B cell (primary cell): ENCODE results near the gene N4BP2L1. TPM values are rescaled to one million over a fixed set of nuclear protein-coding genes. Genes with fewer than 3 reads are reported as not detected.
"Not testable (repeated sequence)": the region's sequence is repeated elsewhere in the genome, so short reads cannot be mapped to it uniquely, and the experiment has no call there.

ENCODE experiments used
- ATAC-seq: fragments of 200-7000 bp; cut with Tn5 transposase; one replicate; pipeline ENCODE4 v1.10.0; 2021; ENCODE audit warnings: low read depth, mild to moderate bottlenecking, moderate number of reproducible peaks, moderate library complexity
- CTCF ChIA-PET: fragments of 350-600 bp; sonication (Branson Sonifier 250); formaldehyde crosslinking; loops from one replicate; lab custom pipeline; 2021; ENCODE audit warnings: antibody characterized with exemption, inconsistent platforms; lab: Charles Lee
- POLR2A ChIA-PET: fragments of 350-600 bp; sonication (Branson Sonifier 250); formaldehyde crosslinking; loops from one replicate; lab custom pipeline; 2021; ENCODE audit warnings: antibody characterized with exemption; lab: Charles Lee
- DNase-seq: peaks from one replicate; pipeline ENCODE4 v3.0.0; 2013
- H2AFZ ChIP-seq: 2 replicates; pipeline ENCODE4 v1.6.1; 2012; ENCODE audit warnings: mild to moderate bottlenecking, low read depth, low read length; ENCODE audit not compliant: insufficient read depth, poor library complexity, severe bottlenecking
- H3K27ac ChIP-seq, 2 donors: 1 replicate in 1 of 2; 2 replicates in 1 of 2; pipeline ENCODE4 v1.5.1; 2012 to 2013; ENCODE audit warnings: low read length in 2 of 2, mild to moderate bottlenecking in 2 of 2, moderate library complexity in 1 of 2
- H3K27me3 ChIP-seq, 4 experiments: fragments of 200-600 bp in 1 of 4; sonication (generic) in 1 of 4; replicated peaks in 1 of 4; 1 replicate in 2 of 4; 2 replicates in 2 of 4; pipeline versions ENCODE4 v1.6.1 to v1.7.0; 2013 to 2016; ENCODE audit warnings: low read length in 3 of 4, mild to moderate bottlenecking in 2 of 4, mixed read lengths in 1 of 4, moderate library complexity in 1 of 4; ENCODE audit not compliant: insufficient read depth in 4 of 4, control insufficient read depth in 3 of 4; ENCODE audit errors: control extremely low read depth in 1 of 4
- H3K36me3 ChIP-seq, 2 experiments: replicated peaks in 1 of 2; 1 replicate in 1 of 2; 2 replicates in 1 of 2; pipeline versions ENCODE4 v1.6.1 to v1.7.1; 2013; ENCODE audit warnings: low read length in 1 of 2; ENCODE audit not compliant: insufficient read depth in 2 of 2, control insufficient read depth in 1 of 2; ENCODE audit errors: control extremely low read depth in 1 of 2, extremely low read depth in 1 of 2
- H3K4me1 ChIP-seq, 2 donors: fragments of 200-600 bp in 1 of 2; sonication (generic) in 1 of 2; 1 replicate in 1 of 2; 2 replicates in 1 of 2; pipeline versions ENCODE4 v1.5.1 to v1.6.1; 2013 to 2017; ENCODE audit warnings: low read length in 2 of 2; ENCODE audit not compliant: control insufficient read depth in 2 of 2, insufficient read depth in 2 of 2
- H3K4me2 ChIP-seq: replicated peaks from 2 replicates; pipeline ENCODE3; 2012; ENCODE audit warnings: mild to moderate bottlenecking, low read depth, low read length; ENCODE audit not compliant: poor library complexity, severe bottlenecking
- H3K4me3 ChIP-seq, 5 experiments: fragments of 200-600 bp in 1 of 5; sonication (generic) in 1 of 5; 1 replicate in 3 of 5; 2 replicates in 2 of 5; pipeline versions ENCODE4 v1.5.1 to v1.7.0; 2011 to 2016; ENCODE audit warnings: low read length in 4 of 5, mild to moderate bottlenecking in 4 of 5, low read depth in 2 of 5, control low read depth in 1 of 5, moderate library complexity in 1 of 5; ENCODE audit not compliant: insufficient read depth in 1 of 5; ENCODE audit errors: control extremely low read depth in 1 of 5, extremely low read depth in 1 of 5
- H3K79me2 ChIP-seq: fragments of 200-600 bp; sonication (generic); one replicate; pipeline ENCODE4 v1.6.0; 2016; ENCODE audit warnings: low read length; ENCODE audit not compliant: control insufficient read depth, insufficient read depth
- H3K9ac ChIP-seq: fragments of 200-600 bp; sonication (generic); 2 replicates; pipeline ENCODE4 v1.6.1; 2017; ENCODE audit warnings: mild to moderate bottlenecking, low read length, moderate library complexity
- H3K9me3 ChIP-seq, 3 donors: one replicate each; pipeline versions ENCODE4 v1.6.1 to v1.7.1; 2013; ENCODE audit warnings: low read length in 2 of 3; ENCODE audit not compliant: control insufficient read depth in 2 of 3, insufficient read depth in 1 of 3; ENCODE audit errors: control extremely low read depth in 1 of 3
- H4K20me1 ChIP-seq: 2 replicates; pipeline ENCODE4 v1.6.0; 2012; ENCODE audit warnings: mild to moderate bottlenecking, low read length; ENCODE audit not compliant: insufficient read depth, control insufficient read depth, poor library complexity, severe bottlenecking
- H3K27ac Mint-ChIP-seq: one replicate; pipeline ENCODE4 v1.8.0; 2021; ENCODE audit warnings: mixed read lengths
- H3K27me3 Mint-ChIP-seq: one replicate; pipeline ENCODE4 v1.8.0; 2021; ENCODE audit warnings: mixed read lengths
- H3K4me1 Mint-ChIP-seq: one replicate; pipeline ENCODE4 v1.8.0; 2021; ENCODE audit warnings: mixed read lengths
- H3K4me3 Mint-ChIP-seq: one replicate; pipeline ENCODE4 v1.8.0; 2021; ENCODE audit warnings: mixed read lengths
- H3K9me3 Mint-ChIP-seq: one replicate; pipeline ENCODE4 v1.8.0; 2022; ENCODE audit warnings: mixed read lengths; ENCODE audit not compliant: insufficient read depth
- EZH2 ChIP-seq: IDR thresholded peaks from 2 replicates; pipeline ENCODE4 v1.6.1; 2012; ENCODE audit warnings: borderline replicate concordance, low read depth, mild to moderate bottlenecking, moderate library complexity, low read length; ENCODE audit not compliant: insufficient read depth, poor library complexity, severe bottlenecking
- WGBS: methylation state at CpG from one replicate; pipeline ENCODE4 v1.1.5; 2013; ENCODE audit warnings: missing lambda C conversion rate; ENCODE audit not compliant: insufficient coverage; 5-methylcytosine and 5-hydroxymethylcytosine counted together
- intact Hi-C: fragments of 100-400 bp; cut with micrococcal nuclease; formaldehyde crosslinking; loops from one replicate; pipeline ENCODE4 v1.10.0; 2022
- polyA plus RNA-seq: library from polyadenylated mRNA; depleted of rRNA; stranded (reverse); fragments of >200 nt; gene quantifications from 2 replicates; pipeline ENCODE4 v1.2.3, GENCODE V29; 2012
- small RNA-seq: library from RNA; depleted of rRNA; stranded (forward); fragments of <200 nt; gene quantifications from one replicate; pipeline ENCODE3, GENCODE V24; 2012; ENCODE audit warnings: low replicate concordance, low read depth; ENCODE audit not compliant: insufficient read length
- total RNA-seq, 2 donors: library from RNA; stranded (reverse); fragments of 120-200 nt in 1 of 2; gene quantifications; 1 replicate in 1 of 2; 2 replicates in 1 of 2; pipeline versions ENCODE4 v1.2.3 to v1.2.4, GENCODE V29; 2013 to 2022
- TF ChIP-seq, protein P1 (sequence below): fragments of 200-600 bp; IDR thresholded peaks from one replicate; pipeline ENCODE4 v1.8.0; 2022; ENCODE audit warnings: antibody characterized with exemption, mild to moderate bottlenecking

The N4BP2L1 gene
- total and polyA plus RNA-seq, 2 donors (not counting 1 experiment from before 2014, with no cell fraction given): 50.9 to 52.8 TPM

- Histone ChIP-seq H3K4me1 (no peaks in the 10 kb centered on the region), H2AFZ (no peak overlapping the region), H3K4me2 (no peak overlapping the region), H3K4me3 (no peak overlapping the region), H3K36me3 (peaks cover 0 to 4% of the 10 kb centered on the region in 2 experiments), H3K27me3 (no peaks in the 10 kb centered on the region), H4K20me1 (no peaks in the 10 kb centered on the region), H3K27ac (no peak overlapping the region), H3K79me2 (no peaks in the 10 kb centered on the region), H3K9ac (no peak overlapping the region), H3K9me3 (no peaks in the 10 kb centered on the region)
- no peak for ATAC-seq
- TF ChIP-seq EZH2: no peak
- TF ChIP-seq, protein P1, sequence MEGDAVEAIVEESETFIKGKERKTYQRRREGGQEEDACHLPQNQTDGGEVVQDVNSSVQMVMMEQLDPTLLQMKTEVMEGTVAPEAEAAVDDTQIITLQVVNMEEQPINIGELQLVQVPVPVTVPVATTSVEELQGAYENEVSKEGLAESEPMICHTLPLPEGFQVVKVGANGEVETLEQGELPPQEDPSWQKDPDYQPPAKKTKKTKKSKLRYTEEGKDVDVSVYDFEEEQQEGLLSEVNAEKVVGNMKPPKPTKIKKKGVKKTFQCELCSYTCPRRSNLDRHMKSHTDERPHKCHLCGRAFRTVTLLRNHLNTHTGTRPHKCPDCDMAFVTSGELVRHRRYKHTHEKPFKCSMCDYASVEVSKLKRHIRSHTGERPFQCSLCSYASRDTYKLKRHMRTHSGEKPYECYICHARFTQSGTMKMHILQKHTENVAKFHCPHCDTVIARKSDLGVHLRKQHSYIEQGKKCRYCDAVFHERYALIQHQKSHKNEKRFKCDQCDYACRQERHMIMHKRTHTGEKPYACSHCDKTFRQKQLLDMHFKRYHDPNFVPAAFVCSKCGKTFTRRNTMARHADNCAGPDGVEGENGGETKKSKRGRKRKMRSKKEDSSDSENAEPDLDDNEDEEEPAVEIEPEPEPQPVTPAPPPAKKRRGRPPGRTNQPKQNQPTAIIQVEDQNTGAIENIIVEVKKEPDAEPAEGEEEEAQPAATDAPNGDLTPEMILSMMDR: no peak
- Mint-ChIP-seq H3K27me3 (no peaks in the 10 kb centered on the region), H3K4me3 (no peak overlapping the region), H3K9me3 (no peaks in the 10 kb centered on the region), H3K4me1 (no peaks in the 10 kb centered on the region), H3K27ac (no peak overlapping the region)
- ChIA-PET POLR2A (interaction anchor here (0.6 kb wide), 1 partner anchor 58 kb away, joined by 3 read pairs; no protein-coding TSS in a partner anchor), CTCF (no interaction called here)
- intact Hi-C loops: no loop called here
- DNase-seq: peak; percentile 8
- WGBS: 100% methylated on average over 1 of the region's 1 CpG
Observed at GRCh38 chr13:32354040-32354439, 73.9 kb downstream of the N4BP2L1 start.

GRCh38 chr13:32350839-32351441 lies 77.0 kb downstream of the N4BP2L1 start:
- H3K27ac ChIP-seq, CTCF ChIA-PET, H3K4me2 ChIP-seq, H3K27ac Mint-ChIP-seq, H3K9ac ChIP-seq, intact Hi-C loops, H2AFZ ChIP-seq, ATAC-seq, H3K79me2 ChIP-seq, H3K9me3 ChIP-seq, H3K9me3 Mint-ChIP-seq, H4K20me1 ChIP-seq, H3K36me3 ChIP-seq, H3K4me3 ChIP-seq, POLR2A ChIA-PET, H3K4me1 ChIP-seq, H3K27me3 ChIP-seq, DNase-seq, H3K27me3 Mint-ChIP-seq, H3K4me1 Mint-ChIP-seq, H3K4me3 Mint-ChIP-seq: not testable (repeated sequence)
- WGBS: 85% methylated on average over 15 of the region's 15 CpGs

Small RNA genes within 50 kb of the gene (small RNA-seq; reads per million reads assigned to genes)
- gene RF00190: not detected

Other genes with a start within 250 kb of the N4BP2L1 start
- gene ZAR1L, start 112.8 kb downstream of the N4BP2L1 start, total RNA-seq: not detected in 2 replicates
- gene ZAR1L, start 112.8 kb downstream of the N4BP2L1 start, polyA plus RNA-seq: 0.32 TPM in 1 of 2 replicates, not detected in the other
- gene BRCA2, start 112.6 kb downstream of the N4BP2L1 start, total RNA-seq: 6.0 and 7.5 TPM in 2 replicates
- 1.2 and 1.7 TPM in 2 replicates for gene BRCA2, start 112.6 kb downstream of the N4BP2L1 start, polyA plus RNA-seq
- 239 and 259 TPM in 2 replicates for gene N4BP2L2, start 110.7 kb upstream of the N4BP2L1 start, total RNA-seq
- gene N4BP2L2, start 110.7 kb upstream of the N4BP2L1 start, polyA plus RNA-seq: 63.9 and 66.3 TPM in 2 replicates
- 62.9 and 66.2 TPM in 2 replicates for gene PDS5B, start 158.3 kb upstream of the N4BP2L1 start, total RNA-seq
- gene PDS5B, start 158.3 kb upstream of the N4BP2L1 start, polyA plus RNA-seq: 6.6 and 11.2 TPM in 2 replicates